Immature natural killer cell (primary cell): ENCODE data around the gene SYNE2. TPM values are rescaled to one million over a fixed set of nuclear protein-coding genes. Genes with fewer than 3 reads are reported as not detected.
"Not testable (repeated sequence)": the region's sequence is repeated elsewhere in the genome, so short reads cannot be mapped to it uniquely, and the experiment has no call there.

Experiments
- DNase-seq, 3 donors: peaks; one replicate each; pipeline ENCODE4 v3.0.0; 2022; ENCODE audit warnings: mixed read lengths in 1 of 3
- H3K27ac Mint-ChIP-seq, 6 donors: one replicate each; pipeline ENCODE4 v1.8.0; 2020; ENCODE audit warnings: mixed read lengths in 6 of 6, mild to moderate bottlenecking in 5 of 6, inconsistent platforms in 4 of 6, moderate library complexity in 3 of 6
- H3K27me3 Mint-ChIP-seq, 3 donors: one replicate each; pipeline ENCODE4 v1.8.0; 2020 to 2021; ENCODE audit warnings: low read depth in 3 of 3, mild to moderate bottlenecking in 3 of 3, mixed read lengths in 3 of 3, moderate library complexity in 3 of 3, inconsistent platforms in 1 of 3
- H3K36me3 Mint-ChIP-seq, 3 donors: one replicate each; pipeline ENCODE4 v1.8.0; 2020; ENCODE audit warnings: mixed read lengths in 3 of 3, inconsistent platforms in 2 of 3, mild to moderate bottlenecking in 2 of 3
- H3K4me1 Mint-ChIP-seq, 2 donors: one replicate each; pipeline ENCODE4 v1.8.0; 2020; ENCODE audit warnings: inconsistent platforms in 2 of 2, mild to moderate bottlenecking in 2 of 2, mixed read lengths in 2 of 2, moderate library complexity in 1 of 2
- H3K4me3 Mint-ChIP-seq, 5 donors: one replicate each; pipeline ENCODE4 v1.8.0; 2020; ENCODE audit warnings: mild to moderate bottlenecking in 5 of 5, mixed read lengths in 5 of 5, inconsistent platforms in 3 of 5, moderate library complexity in 3 of 5
- H3K9me3 Mint-ChIP-seq, 6 donors: one replicate each; pipeline ENCODE4 v1.8.0; 2020; ENCODE audit warnings: mild to moderate bottlenecking in 6 of 6, mixed read lengths in 6 of 6, inconsistent platforms in 4 of 6, moderate library complexity in 3 of 6
- polyA plus RNA-seq, 3 donors: library from polyadenylated mRNA; unstranded; fragments of 300-500 nt; fragmentation: Illumina TruSeq; gene quantifications; one replicate each; pipeline ENCODE4 v1.2.3, GENCODE V29; 2021

SYNE2 gene
- polyA plus RNA-seq, 3 donors from 2014 or later: 14.0 to 116 (median 20.0) TPM

DNA sequence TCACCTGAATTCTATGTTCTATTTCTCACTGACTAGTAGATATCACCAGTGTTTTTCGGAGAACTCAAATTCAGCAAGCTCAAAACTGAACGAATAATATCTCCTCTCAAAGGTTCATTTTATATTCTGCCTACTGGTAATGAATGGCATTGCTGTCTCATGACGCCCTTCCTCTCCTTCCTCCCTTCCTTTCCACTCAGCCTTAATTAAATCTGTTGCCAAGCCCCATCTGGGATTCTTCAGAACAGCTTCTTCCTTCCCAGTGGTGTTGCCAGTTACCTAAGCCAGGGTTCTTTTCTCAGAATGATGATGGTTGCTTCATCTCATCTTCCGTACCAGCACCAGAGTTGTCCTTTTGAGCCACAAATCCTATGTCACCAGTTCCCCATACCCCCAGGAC lies 143.2 kb downstream of the SYNE2 start:
- Mint-ChIP-seq H3K27ac (peak overlapping the region in 4 of 6 donors; percentile 13 to 73 (median 38)), H3K9me3 (peaks cover 0 to 3% (median 0%) of the 10 kb centered on the region in 6 donors), H3K4me3 (no peak overlapping the region), H3K4me1 (peaks cover 19 to 29% of the 10 kb centered on the region in 2 donors), H3K36me3 (peaks cover 34 to 64% (median 47%) of the 10 kb centered on the region in 3 donors), H3K27me3 (peaks cover 0 to 6% (median 0%) of the 10 kb centered on the region in 3 donors)
- no peak for DNase-seq

DNA sequence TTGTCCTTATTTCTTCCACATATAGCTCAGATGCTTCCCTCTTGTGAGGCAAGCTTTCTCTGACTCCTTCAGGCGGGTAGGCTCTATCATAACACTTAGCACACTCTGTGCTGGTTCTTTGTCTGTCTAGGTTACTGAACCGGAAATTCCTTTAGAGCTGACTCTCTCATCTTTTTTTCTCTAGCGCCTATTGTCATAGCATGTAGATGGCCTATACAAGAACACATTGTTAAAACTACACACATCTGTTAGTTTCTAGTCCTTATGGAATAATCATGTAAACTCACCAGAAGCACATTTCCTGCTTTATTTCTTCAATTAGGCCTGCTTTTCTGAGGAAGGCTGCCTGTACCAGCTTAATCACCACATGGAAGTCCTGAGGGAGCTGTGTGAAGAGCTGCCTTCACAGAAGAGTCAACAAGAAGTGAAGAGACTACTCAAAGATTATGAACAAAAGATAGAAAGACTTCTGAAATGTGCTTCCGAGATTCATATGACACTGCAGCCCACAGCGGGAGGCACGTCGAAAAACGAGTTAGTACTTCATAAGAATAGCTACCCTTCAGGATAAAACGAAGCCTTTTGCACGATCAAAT lies 143.9 kb downstream of the SYNE2 start:
- peaks cover 38 to 68% (median 52%) of the 10 kb centered on the region in 3 donors for H3K36me3 Mint-ChIP-seq
- H3K4me3 Mint-ChIP-seq: no peak overlapping the region
- H3K27me3 Mint-ChIP-seq: peaks cover 0 to 6% (median 0%) of the 10 kb centered on the region in 3 donors
- H3K27ac Mint-ChIP-seq: peak overlapping the region in 5 of 6 donors; percentile 13 to 73 (median 55)
- H3K9me3 Mint-ChIP-seq: peaks cover 0 to 3% (median 0%) of the 10 kb centered on the region in 6 donors
- H3K4me1 Mint-ChIP-seq: peaks cover 13 to 22% of the 10 kb centered on the region in 2 donors
- no peak for DNase-seq

DNA sequence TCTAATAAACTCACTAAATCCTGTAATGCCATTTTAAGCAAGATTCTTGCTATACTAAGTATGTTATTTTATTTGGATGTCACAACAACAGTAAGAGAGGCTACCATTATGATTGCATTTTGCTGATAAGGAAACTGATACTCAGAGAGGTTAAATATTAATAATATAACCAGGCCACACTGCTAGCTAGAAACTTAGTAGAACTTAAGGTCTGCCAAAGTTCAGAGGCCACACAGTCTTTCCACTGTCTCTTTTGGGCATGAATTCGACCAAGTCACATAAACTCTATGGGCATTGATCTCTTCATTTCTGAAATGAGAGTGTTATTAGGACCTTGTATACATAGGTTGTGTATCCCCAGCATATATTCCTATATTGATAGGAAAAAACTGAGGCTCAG lies 147.9 kb downstream of the SYNE2 start:
- DNase-seq: no peak
- Mint-ChIP-seq H3K4me1 (no peaks in the 10 kb centered on the region), H3K27ac (no peak overlapping the region), H3K9me3 (peaks cover 0 to 3% (median 0%) of the 10 kb centered on the region in 6 donors), H3K4me3 (no peak overlapping the region), H3K27me3 (peaks cover 0 to 4% (median 0%) of the 10 kb centered on the region in 3 donors), H3K36me3 (peaks cover 51 to 74% (median 62%) of the 10 kb centered on the region in 3 donors)

DNA sequence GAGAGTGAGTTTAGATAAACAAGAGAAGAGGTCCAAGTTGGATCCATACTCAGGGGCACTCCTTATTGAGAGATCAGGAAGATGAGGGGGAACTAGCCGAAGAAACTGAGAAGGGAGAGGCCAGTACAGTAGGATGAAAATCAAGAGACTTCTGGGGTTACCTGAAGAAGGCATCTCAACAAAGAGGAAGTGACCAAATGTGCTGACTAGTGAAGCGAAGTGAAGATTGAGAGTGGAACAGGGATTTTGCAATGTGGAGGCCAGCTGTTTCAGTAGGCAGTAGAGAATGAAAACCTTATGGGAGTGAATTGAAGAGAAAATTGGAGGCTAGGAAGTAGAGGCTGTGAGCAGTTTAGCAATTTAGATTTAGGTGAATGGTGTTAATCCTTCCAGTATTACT lies 153.0 kb downstream of the SYNE2 start:
- H3K4me1 Mint-ChIP-seq: no peaks in the 10 kb centered on the region
- H3K36me3 Mint-ChIP-seq: peaks cover 29 to 42% (median 31%) of the 10 kb centered on the region in 3 donors
- DNase-seq: no peak
- no peak overlapping the region for H3K4me3 Mint-ChIP-seq
- H3K27me3 Mint-ChIP-seq: peaks cover 0 to 6% (median 2%) of the 10 kb centered on the region in 3 donors
- H3K9me3 Mint-ChIP-seq: no peaks in the 10 kb centered on the region
- H3K27ac Mint-ChIP-seq: peak overlapping the region; percentile 1 to 70 (median 27)

DNA sequence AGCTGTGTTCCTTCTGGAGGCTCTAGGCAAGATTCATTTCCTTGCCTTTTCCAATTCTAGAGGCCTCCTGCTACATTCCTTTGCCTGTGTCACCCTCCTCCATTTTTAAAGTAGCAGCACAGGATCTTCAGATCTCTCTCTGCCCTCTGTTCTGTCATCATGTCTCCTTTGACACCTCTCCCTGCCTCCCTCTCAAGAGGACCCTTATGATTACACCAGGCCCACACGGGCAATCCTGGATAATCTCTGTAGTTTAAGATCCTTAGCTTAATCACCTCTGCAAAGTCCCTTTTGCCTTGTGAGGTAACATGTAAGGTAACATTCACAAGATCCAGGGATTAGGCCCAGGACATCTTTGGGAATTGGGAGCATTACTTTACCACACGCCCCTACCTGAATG lies 155.2 kb downstream of the SYNE2 start:
- H3K36me3 Mint-ChIP-seq: peaks cover 15 to 32% (median 19%) of the 10 kb centered on the region in 3 donors
- peaks cover 0 to 7% (median 2%) of the 10 kb centered on the region in 3 donors for H3K27me3 Mint-ChIP-seq
- H3K27ac Mint-ChIP-seq: peak overlapping the region in 3 of 6 donors; percentile 22 to 60 (median 40)
- no peak for DNase-seq
- H3K4me3 Mint-ChIP-seq: no peak overlapping the region
- no peaks in the 10 kb centered on the region for H3K4me1 Mint-ChIP-seq
- no peaks in the 10 kb centered on the region for H3K9me3 Mint-ChIP-seq

DNA sequence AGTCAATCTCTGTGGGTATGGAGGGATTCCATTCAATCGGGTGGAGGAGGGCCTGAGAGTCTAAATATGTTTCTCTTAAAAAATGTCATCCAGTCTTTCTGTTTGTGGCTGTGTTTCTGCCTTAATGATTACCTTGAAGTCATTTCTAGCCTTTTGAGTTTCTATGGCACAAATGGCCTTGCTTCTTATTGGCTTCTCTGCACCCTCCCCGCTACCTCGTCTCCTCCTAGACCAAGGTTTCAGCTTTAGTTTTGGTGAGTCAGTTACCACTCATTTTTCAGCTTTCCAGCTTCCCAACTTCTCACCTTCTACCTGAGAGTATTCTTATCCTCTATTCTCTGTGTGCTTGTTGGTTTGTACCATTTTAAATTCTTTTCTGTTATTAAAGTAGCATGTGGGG lies 159.2 kb downstream of the SYNE2 start:
- peak overlapping the region in 3 of 6 donors; percentile 22 to 52 (median 50) for H3K27ac Mint-ChIP-seq
- no peak overlapping the region for H3K4me3 Mint-ChIP-seq
- H3K9me3 Mint-ChIP-seq: peaks cover 0 to 3% (median 0%) of the 10 kb centered on the region in 6 donors
- H3K36me3 Mint-ChIP-seq: peaks cover 15 to 30% (median 17%) of the 10 kb centered on the region in 3 donors
- peaks cover 0 to 7% (median 2%) of the 10 kb centered on the region in 3 donors for H3K27me3 Mint-ChIP-seq
- no peaks in the 10 kb centered on the region for H3K4me1 Mint-ChIP-seq
- no peak for DNase-seq

DNA sequence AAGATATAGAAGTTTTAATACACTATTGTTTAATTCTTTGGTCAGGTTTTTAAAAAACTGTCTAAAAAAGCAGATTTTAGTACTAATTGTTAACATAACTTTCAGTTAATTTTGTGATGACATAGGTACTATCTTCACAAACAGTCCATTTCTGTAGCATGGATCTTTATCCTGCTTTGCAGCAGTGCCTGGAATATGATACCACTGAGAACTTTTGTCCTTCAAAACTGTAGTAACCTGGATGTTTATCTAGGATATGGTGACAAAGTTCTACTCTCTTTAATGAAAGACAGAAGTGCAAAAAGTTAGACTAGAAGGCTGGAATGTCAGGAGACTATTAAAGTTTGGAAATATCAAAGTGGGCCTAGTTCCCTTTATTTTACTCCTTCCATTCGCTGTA lies 159.9 kb downstream of the SYNE2 start:
- peaks cover 0 to 7% (median 2%) of the 10 kb centered on the region in 3 donors for H3K27me3 Mint-ChIP-seq
- no peak for DNase-seq
- H3K36me3 Mint-ChIP-seq: peaks cover 17 to 30% (median 18%) of the 10 kb centered on the region in 3 donors
- peaks cover 0 to 3% (median 0%) of the 10 kb centered on the region in 6 donors for H3K9me3 Mint-ChIP-seq
- H3K4me1 Mint-ChIP-seq: no peaks in the 10 kb centered on the region
- no peak overlapping the region for H3K4me3 Mint-ChIP-seq
- H3K27ac Mint-ChIP-seq: peak overlapping the region in 3 of 6 donors; percentile 10 to 62 (median 24)

DNA sequence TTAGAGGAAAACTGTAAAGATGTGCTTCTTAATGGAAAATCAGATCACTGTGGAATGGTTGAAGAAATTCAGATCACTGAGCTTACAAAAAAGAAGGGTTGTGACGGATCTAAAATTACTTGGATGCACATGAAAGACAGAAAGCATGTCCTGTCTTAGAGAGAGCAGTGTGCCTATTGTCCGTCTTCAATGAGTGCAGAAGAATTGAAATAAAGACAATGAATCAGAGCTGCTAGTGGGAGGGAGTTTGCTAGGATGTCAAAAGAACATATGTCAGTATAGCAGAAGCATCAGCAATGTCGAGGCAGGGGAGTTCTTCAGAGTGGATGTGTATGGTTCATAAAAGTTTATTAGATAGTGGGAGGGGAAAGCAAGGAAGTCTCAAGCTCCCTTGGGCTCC lies 172.7 kb downstream of the SYNE2 start:
- Mint-ChIP-seq H3K4me3 (no peak overlapping the region), H3K9me3 (no peaks in the 10 kb centered on the region), H3K36me3 (peaks cover 24 to 58% (median 35%) of the 10 kb centered on the region in 3 donors), H3K27ac (peak overlapping the region in 2 of 6 donors; percentile 2 to 5), H3K4me1 (no peaks in the 10 kb centered on the region), H3K27me3 (no peaks in the 10 kb centered on the region)
- DNase-seq: no peak

DNA sequence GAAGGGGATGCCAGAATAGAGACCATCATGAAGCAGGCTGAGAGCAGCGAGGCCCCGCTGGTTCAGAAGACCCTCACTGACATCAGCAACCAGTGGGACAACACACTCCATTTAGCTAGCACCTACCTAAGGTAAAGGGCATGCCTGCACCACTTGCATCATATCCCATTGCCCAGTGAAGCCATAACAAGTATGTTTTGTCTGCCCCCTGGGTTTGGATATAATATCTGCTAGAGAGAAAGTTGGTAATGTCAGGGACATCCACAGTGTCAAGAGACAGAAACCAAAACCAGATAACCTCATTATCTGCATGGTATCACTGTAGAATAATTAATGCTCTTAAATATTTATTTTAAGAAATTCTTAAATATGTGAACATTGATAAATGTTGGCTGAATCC lies 173.8 kb downstream of the SYNE2 start:
- DNase-seq: no peak
- no peak overlapping the region for H3K27ac Mint-ChIP-seq
- no peaks in the 10 kb centered on the region for H3K9me3 Mint-ChIP-seq
- peaks cover 19 to 56% (median 43%) of the 10 kb centered on the region in 3 donors for H3K36me3 Mint-ChIP-seq
- H3K4me3 Mint-ChIP-seq: no peak overlapping the region
- H3K27me3 Mint-ChIP-seq: peaks cover 0 to 6% (median under 1%) of the 10 kb centered on the region in 3 donors
- H3K4me1 Mint-ChIP-seq: no peaks in the 10 kb centered on the region

DNA sequence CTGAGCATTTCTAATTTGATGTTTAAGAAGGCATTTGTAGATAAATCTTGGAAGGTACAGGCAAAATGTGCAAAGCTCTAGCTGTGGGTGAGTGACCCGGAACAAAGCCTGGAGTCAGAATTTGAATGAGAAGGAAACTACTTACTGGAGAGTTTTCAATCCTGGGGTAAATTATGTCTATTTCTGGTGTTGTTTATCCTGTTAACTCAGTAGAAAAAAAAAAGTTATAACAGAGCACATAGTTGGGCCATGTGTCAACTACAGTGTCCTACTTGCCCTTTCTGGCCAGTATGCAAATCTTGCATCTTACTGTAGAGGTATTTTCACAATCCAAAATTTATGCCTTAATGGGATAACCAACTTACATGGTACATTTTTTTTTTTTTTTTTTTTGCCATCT lies 182.3 kb downstream of the SYNE2 start:
- H3K4me3 Mint-ChIP-seq: no peak overlapping the region
- DNase-seq: no peak
- H3K36me3 Mint-ChIP-seq: peaks cover 12 to 34% (median 26%) of the 10 kb centered on the region in 3 donors
- no peaks in the 10 kb centered on the region for H3K9me3 Mint-ChIP-seq
- H3K27me3 Mint-ChIP-seq: peaks cover 4 to 12% (median 5%) of the 10 kb centered on the region in 3 donors
- H3K27ac Mint-ChIP-seq: no peak overlapping the region
- H3K4me1 Mint-ChIP-seq: peaks cover 4 to 15% of the 10 kb centered on the region in 2 donors

DNA sequence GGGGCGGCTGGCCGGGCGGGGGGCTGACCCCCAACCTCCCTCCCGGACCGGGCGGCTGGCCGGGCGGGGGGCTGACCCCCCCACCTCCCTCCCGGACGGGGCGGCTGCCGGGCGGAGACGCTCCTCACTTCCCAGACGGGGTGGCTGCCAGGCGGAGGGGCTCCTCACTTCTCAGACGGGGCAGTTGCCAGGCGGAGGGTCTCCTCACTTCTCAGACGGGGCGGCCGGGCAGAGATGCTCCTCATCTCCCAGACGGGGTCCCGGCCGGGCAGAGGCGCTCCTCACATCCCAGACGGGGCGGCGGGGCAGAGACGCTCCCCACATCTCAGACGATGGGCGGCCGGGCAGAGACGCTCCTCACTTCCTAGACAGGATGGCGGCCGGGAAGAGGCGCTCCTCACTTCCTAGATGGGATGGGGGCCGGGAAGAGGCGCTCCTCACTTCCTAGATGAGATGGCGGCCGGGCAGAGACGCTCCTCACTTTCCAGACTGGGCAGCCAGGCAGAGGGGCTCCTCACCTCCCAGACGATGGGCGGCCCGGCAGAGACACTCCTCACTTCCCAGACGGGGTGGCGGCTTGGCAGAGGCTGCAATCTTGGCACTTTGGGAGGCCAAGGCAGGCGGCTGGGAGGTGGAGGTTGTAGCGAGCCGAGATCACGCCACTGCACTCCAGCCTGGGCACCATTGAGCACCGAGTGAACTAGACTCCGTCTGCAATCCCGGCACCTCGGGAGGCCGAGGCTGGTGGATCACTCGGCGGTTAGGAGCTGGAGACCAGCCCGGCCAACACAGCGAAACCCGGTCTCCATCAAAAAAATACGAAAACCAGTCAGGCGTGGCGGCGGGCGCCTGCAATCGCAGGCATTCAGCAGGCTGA lies 185.3 kb downstream of the SYNE2 start:
- Mint-ChIP-seq H3K36me3 (peaks cover 32 to 42% (median 32%) of the 10 kb centered on the region in 3 donors), H3K4me1 (peaks cover 12 to 42% of the 10 kb centered on the region in 2 donors), H3K9me3 (peaks cover 0 to 10% (median 1%) of the 10 kb centered on the region in 6 donors)
- H3K27me3 Mint-ChIP-seq, H3K27ac Mint-ChIP-seq, DNase-seq, H3K4me3 Mint-ChIP-seq: not testable (repeated sequence)

DNA sequence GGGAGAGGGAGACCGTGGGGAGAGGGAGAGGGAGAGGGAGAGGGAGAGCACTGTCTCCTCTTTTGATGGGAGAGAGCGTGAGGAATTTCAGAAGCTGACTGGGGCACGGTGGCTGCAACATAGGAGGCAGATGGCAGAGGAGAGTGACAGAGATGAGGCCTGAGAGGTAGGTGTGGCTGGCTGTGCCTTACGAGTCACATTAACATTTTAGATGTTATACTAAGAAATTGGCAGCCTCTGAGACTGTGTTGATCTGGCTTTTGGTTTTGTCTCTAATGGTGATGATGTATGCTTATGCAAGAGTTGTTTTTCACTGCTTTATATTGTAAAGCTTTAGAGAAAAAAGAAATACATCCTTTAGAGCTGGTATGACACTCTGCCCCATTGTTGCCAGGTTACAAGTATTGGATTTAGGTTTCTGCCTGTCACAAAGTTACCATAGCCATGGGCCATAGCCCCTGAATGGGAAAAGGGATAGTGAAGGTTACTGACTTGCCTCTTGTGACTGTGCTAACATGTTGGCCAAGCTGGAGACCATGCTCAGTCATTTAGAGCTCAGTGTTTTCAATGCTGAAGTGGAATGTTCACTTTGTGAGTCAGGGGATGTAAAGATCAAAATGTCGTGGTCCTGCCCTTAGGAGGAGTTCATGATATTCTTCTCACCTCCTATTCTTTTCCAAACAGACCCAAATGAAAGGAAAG lies 186.2 kb downstream of the SYNE2 start:
- peak overlapping the region in 2 of 6 donors; percentile 70 to 75 for H3K27ac Mint-ChIP-seq
- no peak overlapping the region for H3K4me3 Mint-ChIP-seq
- no peak for DNase-seq
- peaks cover 13 to 44% of the 10 kb centered on the region in 2 donors for H3K4me1 Mint-ChIP-seq
- peaks cover 35 to 46% (median 35%) of the 10 kb centered on the region in 3 donors for H3K36me3 Mint-ChIP-seq
- peaks cover 0 to 6% (median 5%) of the 10 kb centered on the region in 3 donors for H3K27me3 Mint-ChIP-seq
- peaks cover 0 to 11% (median 2%) of the 10 kb centered on the region in 6 donors for H3K9me3 Mint-ChIP-seq

DNA sequence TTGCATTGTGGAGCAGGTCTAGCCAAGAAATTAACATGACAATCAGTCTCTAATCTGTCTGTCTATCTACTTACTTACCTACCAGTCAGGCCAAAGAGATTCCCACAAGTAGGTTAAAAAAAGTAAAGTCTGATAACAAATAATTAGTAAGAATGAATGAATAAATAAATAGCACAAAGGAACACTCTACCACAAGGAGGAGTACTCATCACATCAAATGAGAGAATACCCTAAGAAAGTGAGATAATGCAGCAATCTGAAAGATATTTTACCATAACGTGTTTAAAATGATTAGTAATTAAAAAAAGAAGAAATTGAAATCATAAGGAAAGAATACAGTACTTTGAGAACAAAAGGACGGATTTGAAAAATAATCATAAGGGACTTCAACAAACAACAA lies 187.2 kb downstream of the SYNE2 start:
- Mint-ChIP-seq H3K27ac (peak overlapping the region in 3 of 6 donors; percentile 3 to 23 (median 18)), H3K4me3 (no peak overlapping the region), H3K4me1 (peaks cover 14 to 49% of the 10 kb centered on the region in 2 donors), H3K27me3 (peaks cover 0 to 6% (median 5%) of the 10 kb centered on the region in 3 donors), H3K36me3 (peaks cover 41 to 53% (median 42%) of the 10 kb centered on the region in 3 donors), H3K9me3 (peaks cover 0 to 11% (median 2%) of the 10 kb centered on the region in 6 donors)
- no peak for DNase-seq
